T47D (cell line): ENCODE measurements around the gene MRPL19.

Experiments used
- DNase-seq, 2 experiments: peaks; one replicate each; pipeline versions ENCODE4 v3.0.0 to v3.0.0-alpha.2; 2011 to 2012; ENCODE audit warnings: low read depth in 1 of 2, low spot score in 1 of 2
- JUND ChIP-seq: IDR thresholded peaks from 2 replicates; pipeline ENCODE4 v1.6.1; 2012; ENCODE audit warnings: low read depth
- in situ Hi-C: cut with HindIII; loops from 2 replicates; pipeline ENCODE4 v1.10.0; 2016; ENCODE audit warnings: low sequenced_read_pairs, low pct_unique_long_range_greater_than_20kb

Gene MRPL19

DNA sequence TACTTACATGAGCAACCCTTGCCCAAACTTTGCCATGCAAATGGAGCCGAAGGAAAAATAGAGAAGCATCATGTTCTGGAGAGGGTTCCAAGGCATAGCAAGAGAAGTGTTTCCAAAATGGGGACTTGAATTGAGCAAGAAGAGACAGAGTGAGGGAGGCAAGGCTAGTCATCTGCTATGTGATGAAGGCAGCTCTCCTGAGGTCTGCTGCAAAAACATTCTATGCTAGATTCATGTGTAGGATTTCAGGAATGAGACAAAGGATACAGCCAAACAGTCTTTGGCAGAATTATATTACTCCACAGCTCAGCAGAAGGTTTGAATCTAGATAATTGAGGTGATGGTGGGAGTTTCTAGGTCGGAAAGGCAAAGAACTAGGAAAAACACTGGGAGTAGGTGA, 24.1 kb upstream of the MRPL19 start:
- TF ChIP-seq JUND, result no peak
- in situ Hi-C loops, result no loop called here

DNA sequence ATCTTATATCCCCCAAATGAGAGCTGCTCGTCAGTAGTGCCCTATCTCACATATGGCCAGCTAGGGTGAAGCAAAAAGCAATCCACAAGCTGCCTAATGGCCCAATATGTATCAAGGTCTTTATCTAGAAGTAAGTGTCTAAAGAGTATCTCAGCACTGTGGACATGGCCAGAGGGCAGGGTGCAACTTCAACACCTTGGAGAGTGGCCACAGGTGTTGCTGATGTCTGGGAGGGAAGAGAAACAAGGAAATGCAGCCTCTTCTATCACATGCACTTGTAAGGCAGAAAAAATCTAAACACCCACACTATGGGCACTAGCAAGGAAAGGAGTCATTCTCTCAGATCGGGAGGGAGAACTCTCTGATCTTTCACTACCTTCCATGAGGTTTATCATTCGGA, 23.7 kb upstream of the MRPL19 start:
- in situ Hi-C loops, result no loop called here
- no peak for TF ChIP-seq JUND
- no peak for DNase-seq

More for the DNA sequence above, 24.1 kb upstream of the MRPL19 start:
- no peak for DNase-seq

DNA sequence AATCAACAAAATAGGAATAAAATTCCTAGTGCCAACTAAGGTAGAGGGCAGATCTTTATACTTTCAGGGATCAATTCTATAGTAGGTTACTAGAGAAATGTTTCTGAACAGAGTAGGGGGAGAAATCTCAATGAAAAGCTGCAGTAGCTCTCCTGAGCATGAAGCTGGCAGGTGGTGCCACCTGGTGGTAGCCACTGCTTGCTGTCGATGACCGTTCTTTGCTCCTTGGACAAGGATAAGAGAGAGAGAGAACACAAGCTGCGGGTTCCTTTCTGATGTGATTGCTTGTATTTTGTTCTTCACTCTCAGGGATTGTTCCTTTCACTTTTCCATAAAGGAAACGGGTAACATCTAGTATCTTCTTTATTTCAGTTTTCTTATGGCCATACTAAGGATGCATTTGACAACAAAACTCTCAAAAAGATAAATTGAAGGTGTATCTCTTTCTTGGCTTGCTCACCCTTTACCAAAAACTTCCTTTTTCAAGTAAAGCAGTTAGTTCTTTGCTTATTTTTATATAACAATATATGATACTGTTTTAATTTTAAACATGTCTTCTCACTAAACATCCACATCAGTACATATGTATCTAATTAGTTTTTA, 18.6 kb upstream of the MRPL19 start:
- in situ Hi-C loops, result no loop called here

DNA sequence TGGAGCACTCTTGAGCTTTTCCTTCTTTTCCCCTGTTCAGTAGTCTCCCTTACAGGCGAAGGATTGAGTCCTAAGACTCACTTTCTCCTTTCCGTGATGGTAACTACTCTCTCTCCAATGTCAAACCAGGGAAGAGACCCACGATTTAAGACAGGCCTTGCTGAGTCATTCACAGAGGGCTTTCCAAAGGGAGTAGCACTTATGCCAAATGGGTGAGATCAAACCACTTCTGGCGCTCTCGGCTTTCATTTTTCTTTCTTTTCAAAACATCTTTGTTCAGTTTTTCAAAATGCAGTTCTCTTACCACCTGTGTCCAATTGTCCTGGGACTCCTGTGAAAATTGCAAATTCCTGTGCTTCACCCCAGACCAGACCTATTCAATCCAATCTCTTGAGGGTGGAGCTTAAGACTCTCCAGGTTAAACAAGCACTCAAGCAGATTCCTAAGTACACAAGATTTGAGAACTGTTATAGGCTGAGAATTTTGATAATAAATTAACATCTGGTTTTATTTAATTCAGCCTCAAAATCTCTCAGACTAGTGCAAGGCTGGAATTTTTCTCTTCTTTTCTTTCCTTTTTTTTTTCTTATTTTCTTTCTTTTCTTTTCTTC, 14.4 kb upstream of the MRPL19 start:
- TF ChIP-seq JUND, result no peak
- no peak for DNase-seq
- in situ Hi-C loops, result no loop called here

More for the DNA sequence above, 18.6 kb upstream of the MRPL19 start:
- peak; percentile 29 to 65 for DNase-seq
- no peak for TF ChIP-seq JUND

DNA sequence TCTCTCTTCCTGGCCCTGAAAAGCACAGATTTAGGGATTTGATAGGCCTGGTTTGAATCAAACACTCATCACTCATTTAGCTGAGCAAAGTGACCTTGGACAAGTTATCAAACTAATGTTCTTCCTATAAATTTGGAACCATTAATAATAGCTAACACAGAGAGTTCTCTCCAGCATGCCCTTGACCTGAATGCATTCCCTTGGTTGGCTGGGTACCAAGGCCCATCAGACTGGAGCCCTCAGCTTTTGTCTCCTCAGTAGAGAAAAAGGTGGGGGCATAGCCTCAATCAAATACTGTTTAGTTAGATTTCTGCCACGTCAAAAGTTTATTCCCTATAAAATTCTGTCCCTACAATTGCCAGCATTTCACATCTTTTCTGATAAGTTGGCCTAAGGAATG, 13.8 kb upstream of the MRPL19 start:
- in situ Hi-C loops, result no loop called here
- TF ChIP-seq JUND, result no peak

DNA sequence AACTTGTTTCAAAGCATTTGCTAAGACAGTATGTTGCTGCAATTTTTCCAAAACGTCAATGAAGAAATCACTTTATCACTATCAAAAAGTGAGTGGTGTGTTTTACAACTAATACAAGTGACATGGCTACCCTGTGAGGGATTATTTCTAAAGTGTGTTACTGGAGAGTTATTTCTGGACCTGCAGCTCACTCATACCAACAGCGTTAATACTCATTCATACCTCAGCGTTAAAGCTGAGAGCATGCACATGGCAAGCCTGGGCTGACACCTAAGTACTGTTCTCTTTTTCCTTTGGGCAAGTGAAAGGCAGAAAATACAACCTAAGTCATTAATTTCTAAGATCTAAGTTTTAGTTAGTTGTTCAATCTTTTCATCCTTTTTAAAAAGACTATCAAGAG, 13.0 kb upstream of the MRPL19 start:
- TF ChIP-seq JUND, result no peak
- DNase-seq, result no peak
- in situ Hi-C loops, result no loop called here

More for the DNA sequence above, 13.8 kb upstream of the MRPL19 start:
- no peak for DNase-seq

DNA sequence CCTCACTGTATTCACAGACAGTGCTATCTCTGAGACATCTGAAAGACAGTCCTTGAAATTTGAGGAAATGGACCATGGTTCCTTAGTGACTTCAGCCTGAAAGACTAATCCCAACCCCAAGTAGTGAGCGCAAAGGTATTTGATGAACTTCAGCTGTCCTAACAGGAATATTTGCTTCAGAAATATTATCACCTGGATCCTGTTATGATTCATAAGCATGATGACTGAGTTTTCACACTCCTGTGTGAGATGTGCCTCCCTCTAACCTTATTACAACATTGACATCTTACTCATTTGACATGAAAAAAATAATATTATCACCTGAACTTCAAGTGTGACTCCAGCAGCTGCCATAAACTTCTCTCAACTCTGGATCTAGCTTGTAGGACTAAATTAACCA, 11.6 kb upstream of the MRPL19 start:
- DNase-seq, result no peak
- in situ Hi-C loops, result no loop called here
- no peak for TF ChIP-seq JUND

DNA sequence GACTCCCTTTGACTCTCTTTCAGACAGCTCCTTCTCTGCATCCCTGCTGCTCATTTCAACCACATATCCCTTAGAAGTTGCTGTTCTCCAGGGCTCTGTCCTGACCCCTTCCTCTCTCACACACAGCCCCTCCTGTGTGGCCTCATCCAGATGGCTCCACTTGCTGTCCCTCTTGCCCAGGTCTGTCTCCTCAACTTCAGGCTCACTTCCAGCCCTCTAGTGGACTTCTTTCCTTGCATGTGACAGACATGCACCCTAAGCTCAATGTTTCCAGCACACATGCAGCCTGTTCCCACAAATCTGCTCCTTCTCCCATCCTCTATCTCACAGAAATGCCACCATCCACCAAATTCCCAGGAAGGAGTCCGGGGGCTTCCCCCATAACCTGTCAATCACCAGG, 9.0 kb upstream of the MRPL19 start:
- in situ Hi-C loops, result no loop called here
- no peak for TF ChIP-seq JUND
- DNase-seq, result no peak

DNA sequence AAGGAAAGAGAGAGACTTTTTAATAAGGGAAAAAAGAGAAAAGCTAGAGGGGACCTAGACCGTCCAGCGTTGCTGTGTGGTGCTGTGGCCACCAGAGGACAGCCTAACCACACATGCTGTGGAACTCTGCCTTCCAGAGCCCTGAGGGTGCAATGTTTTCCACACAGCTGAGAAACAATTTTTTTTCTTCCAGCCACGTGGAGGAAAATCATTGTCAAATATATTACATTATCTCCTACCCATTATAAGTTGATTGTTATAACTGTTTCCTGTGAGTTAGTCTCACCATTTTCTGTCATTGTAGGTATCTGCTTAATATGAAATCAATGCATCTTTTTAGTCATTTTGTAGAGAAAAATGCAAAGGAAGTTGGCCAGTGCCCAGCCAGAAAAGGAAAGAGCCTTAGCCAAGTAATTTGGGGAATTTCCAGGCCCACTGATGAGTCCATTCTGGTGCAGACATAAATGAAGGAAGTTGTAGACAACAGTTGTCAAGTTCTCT, 5.9 kb upstream of the MRPL19 start:
- peak; percentile 16 to 67 for DNase-seq
- TF ChIP-seq JUND, result no peak
- in situ Hi-C loops, result no loop called here

DNA sequence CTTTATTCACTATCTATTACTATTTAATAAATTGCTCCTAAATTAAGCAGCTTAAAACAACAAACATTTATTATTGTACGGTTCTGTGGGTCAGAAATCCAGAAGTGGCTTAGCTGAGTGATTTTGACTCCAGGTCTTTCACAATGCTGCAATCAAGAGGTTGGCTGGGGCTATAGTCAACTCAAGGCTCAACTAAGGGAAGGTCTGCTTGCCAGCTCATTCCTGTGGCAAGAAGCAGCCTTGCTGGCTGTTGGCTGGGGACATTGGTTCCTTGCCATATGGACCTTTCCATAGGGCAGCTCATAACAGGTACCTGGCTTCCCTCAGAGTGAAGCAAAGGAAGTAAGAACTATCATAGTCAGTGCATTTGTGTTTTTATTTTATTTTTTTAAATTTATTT, 5.0 kb upstream of the MRPL19 start:
- DNase-seq, result no peak
- in situ Hi-C loops, result no loop called here
- no peak for TF ChIP-seq JUND

DNA sequence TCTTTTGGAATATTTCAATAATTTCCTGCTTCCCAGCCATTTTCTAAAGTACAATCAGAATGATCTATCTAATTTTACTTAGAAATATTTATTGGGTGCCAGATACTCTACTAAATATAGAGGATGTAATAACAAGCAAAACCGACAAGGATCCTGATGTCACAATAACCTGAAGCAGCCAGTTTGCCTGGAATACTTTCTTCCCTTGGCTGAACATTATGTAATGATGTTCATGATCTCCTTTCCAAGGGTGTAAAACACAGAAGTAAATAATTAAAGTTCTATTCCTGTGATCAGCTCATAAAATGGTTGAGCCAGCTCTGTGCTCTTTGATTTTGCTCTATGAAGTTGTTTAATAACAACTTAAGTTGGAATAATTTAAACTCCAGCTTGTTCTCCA, 2.6 kb upstream of the MRPL19 start:
- DNase-seq, result no peak
- no peak for TF ChIP-seq JUND
- in situ Hi-C loops, result no loop called here

DNA sequence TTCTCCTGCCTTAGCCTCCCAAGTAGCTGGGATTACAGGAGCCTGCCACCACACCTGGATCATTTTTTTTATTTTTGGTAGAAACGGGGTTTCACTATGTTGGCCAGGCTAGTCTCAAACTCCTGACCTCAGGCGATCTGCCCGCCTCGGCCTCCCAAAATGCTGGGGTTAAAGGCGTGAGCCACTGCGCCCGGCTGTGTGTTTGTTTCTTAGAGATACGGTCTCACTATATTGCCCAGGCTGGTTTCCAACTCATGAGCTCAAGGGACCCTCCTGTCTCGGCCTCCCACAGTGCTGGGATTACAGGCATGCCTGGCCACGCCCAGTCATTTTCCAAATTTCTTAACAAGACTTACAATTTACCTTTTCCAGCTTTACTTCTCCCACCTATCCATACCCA, 940 bp upstream of the MRPL19 start:
- in situ Hi-C loops, result no loop called here
- no peak for TF ChIP-seq JUND
- DNase-seq, result no peak

DNA sequence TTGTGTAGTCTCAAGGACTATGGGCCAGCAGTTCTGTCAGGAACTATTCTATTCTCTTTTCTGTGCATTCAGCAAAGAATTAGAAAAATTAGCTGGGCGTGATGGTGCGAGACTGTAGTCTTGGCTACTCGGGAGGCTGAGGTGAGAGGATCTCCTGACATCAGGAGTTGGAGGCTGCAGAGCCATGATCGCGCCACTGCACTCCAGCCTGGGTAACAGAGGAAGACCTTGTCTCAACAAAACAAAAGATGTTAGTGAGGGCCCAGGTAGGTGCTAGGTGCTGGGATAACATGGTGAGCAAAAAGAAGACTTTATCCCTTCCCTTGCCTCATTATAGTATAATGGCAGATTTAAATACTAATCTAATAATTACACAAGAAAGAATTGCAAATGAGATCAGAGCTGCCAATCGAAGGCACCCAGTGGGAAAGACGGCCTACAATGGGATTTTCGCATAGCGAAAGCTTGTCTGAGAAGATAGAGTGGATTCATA, 447 bp upstream of the MRPL19 start:
- DNase-seq, result no peak
- in situ Hi-C loops, result no loop called here
- no peak for TF ChIP-seq JUND
